PC-9 (cell line): ENCODE results near the gene TSBP1. TPM values are rescaled to one million over a fixed set of nuclear protein-coding genes. Genes with fewer than 3 reads are reported as not detected.
"Not testable (repeated sequence)": the region's sequence is repeated elsewhere in the genome, so short reads cannot be mapped to it uniquely, and the experiment has no call there.

Source experiments
- BruUV-seq: library from RNA; stranded (reverse); fragments of 400-500 nt; replicated peaks from 2 replicates; lab custom pipeline; 2021; lab: Mats Ljungman, UMichigan
- CTCF ChIA-PET: fragments of 300-600 bp; sonication (Branson Sonifier 250); formaldehyde crosslinking; loops from one replicate; lab custom pipeline; 2022; ENCODE audit warnings: antibody characterized with exemption; lab: Charles Lee
- POLR2A ChIA-PET: fragments of 300-600 bp; sonication (Branson Sonifier 250); formaldehyde crosslinking; loops from one replicate; lab custom pipeline; 2022; ENCODE audit warnings: antibody characterized with exemption; ENCODE audit not compliant: unreplicated experiment; lab: Charles Lee
- DNase-seq, 2 experiments: peaks; one replicate each; pipeline versions ENCODE4 v3.0.0 to v3.0.0-alpha.2; 2015 to 2022; ENCODE audit warnings: mixed read lengths in 1 of 2
- H2AFZ ChIP-seq: fragments of 200-600 bp; sonication (generic); 2 replicates; pipeline ENCODE4 v1.8.1; 2017; ENCODE audit warnings: antibody characterized with exemption
- H3F3A ChIP-seq: fragments of 200-600 bp; sonication (generic); 2 replicates; pipeline ENCODE4 v1.8.1; 2017; ENCODE audit warnings: antibody characterized with exemption, mild to moderate bottlenecking, low read depth; ENCODE audit not compliant: insufficient read depth
- H3K27ac ChIP-seq: fragments of 200-600 bp; sonication (generic); 2 replicates; pipeline ENCODE4 v1.6.1; 2016; ENCODE audit warnings: mixed run types
- H3K27me3 ChIP-seq: fragments of 200-600 bp; sonication (generic); 2 replicates; pipeline ENCODE4 v1.6.1; 2016; ENCODE audit warnings: low read depth, mixed run types; ENCODE audit not compliant: insufficient read depth
- H3K36me3 ChIP-seq: fragments of 200-600 bp; sonication (generic); 2 replicates; pipeline ENCODE4 v1.6.1; 2016; ENCODE audit warnings: low read depth, mixed run types
- H3K4me1 ChIP-seq: fragments of 200-600 bp; sonication (generic); replicated peaks from 2 replicates; pipeline ENCODE4 v1.6.1; 2016; ENCODE audit warnings: mixed run types; ENCODE audit not compliant: insufficient read depth
- H3K4me2 ChIP-seq: fragments of 200-600 bp; sonication (generic); 2 replicates; pipeline ENCODE4 v1.6.1; 2017; ENCODE audit warnings: mixed run types
- H3K4me3 ChIP-seq: fragments of 200-600 bp; sonication (generic); 2 replicates; pipeline ENCODE4 v1.6.1; 2016; ENCODE audit warnings: mixed run types
- H3K79me2 ChIP-seq: fragments of 200-600 bp; sonication (generic); 2 replicates; pipeline ENCODE4 v1.6.1; 2017; ENCODE audit warnings: low read depth, mixed run types
- H3K9me2 ChIP-seq: fragments of 200-600 bp; sonication (generic); 2 replicates; pipeline ENCODE4 v1.8.1; 2017; ENCODE audit warnings: mild to moderate bottlenecking; ENCODE audit not compliant: insufficient read depth
- H3K9me3 ChIP-seq: fragments of 200-600 bp; sonication (generic); 2 replicates; pipeline ENCODE4 v1.8.1; 2016; ENCODE audit warnings: low read depth; ENCODE audit not compliant: insufficient read depth
- H4K20me1 ChIP-seq: fragments of 200-600 bp; sonication (generic); 2 replicates; pipeline ENCODE4 v1.8.1; 2017; ENCODE audit not compliant: insufficient read depth
- CTCF ChIP-seq: fragments of 200-600 bp; sonication (generic); conservative IDR thresholded peaks from 2 replicates; pipeline ENCODE4 v1.6.1; 2017; ENCODE audit warnings: mixed run types, antibody characterized with exemption, mild to moderate bottlenecking, moderate library complexity
- EZH2 ChIP-seq: fragments of 200-600 bp; sonication (generic); IDR thresholded peaks from 2 replicates; pipeline ENCODE4 v1.8.0; 2017; ENCODE audit warnings: antibody characterized with exemption, low read depth
- intact Hi-C: fragments of 100-400 bp; cut with micrococcal nuclease; formaldehyde crosslinking; loops from one replicate; pipeline ENCODE4 v1.10.0; 2022; ENCODE audit not compliant: unreplicated experiment
- total RNA-seq: library from RNA; stranded (reverse); gene quantifications from 2 replicates; pipeline ENCODE4 v1.2.3, GENCODE V29; 2021

TSBP1 gene
- total RNA-seq, 1 experiment from 2014 or later: not detected

- Histone ChIP-seq H3K4me3 (no peak overlapping the region), H4K20me1 (no peaks in the 10 kb centered on the region), H3K9me2 (no peaks in the 10 kb centered on the region), H2AFZ (no peak overlapping the region), H3K79me2 (no peaks in the 10 kb centered on the region), H3K27me3 (peaks cover 33% of the 10 kb centered on the region; the same call in 1 of the 2 replicates), H3F3A (no peaks in the 10 kb centered on the region), H3K4me2 (no peak overlapping the region), H3K9me3 (no peaks in the 10 kb centered on the region), H3K4me1 (no peaks in the 10 kb centered on the region), H3K27ac (no peak overlapping the region), H3K36me3 (no peaks in the 10 kb centered on the region)
- TF ChIP-seq EZH2 (no peak), CTCF (no peak)
- POLR2A ChIA-PET: no interaction called here
- intact Hi-C loops: no loop called here
- DNase-seq: no peak
- CTCF ChIA-PET: no interaction called here
- BruUV-seq: no TSS peak
Observed at GRCh38 chr6:32290886-32291450, 80.7 kb downstream of the TSBP1 start.

GRCh38 chr6:32288426-32288825 lies 83.3 kb downstream of the TSBP1 start:
- intact Hi-C loops: no loop called here
- Histone ChIP-seq H3K4me3 (no peak overlapping the region), H3K4me1 (no peaks in the 10 kb centered on the region), H3F3A (no peaks in the 10 kb centered on the region), H3K9me3 (no peaks in the 10 kb centered on the region), H3K36me3 (no peaks in the 10 kb centered on the region), H4K20me1 (no peaks in the 10 kb centered on the region), H3K79me2 (no peaks in the 10 kb centered on the region), H3K27me3 (peaks cover 33% of the 10 kb centered on the region; the same call in 1 of the 2 replicates), H3K9me2 (no peaks in the 10 kb centered on the region), H3K4me2 (no peak overlapping the region), H3K27ac (no peak overlapping the region), H2AFZ (no peak overlapping the region)
- CTCF ChIA-PET: no interaction called here
- DNase-seq: no peak
- BruUV-seq: no TSS peak
- TF ChIP-seq EZH2 (no peak), CTCF (no peak)
- POLR2A ChIA-PET: no interaction called here

GRCh38 chr6:32273801-32274577 lies 97.7 kb downstream of the TSBP1 start:
- DNase-seq, H3K36me3 ChIP-seq, H3K4me1 ChIP-seq, H3K27ac ChIP-seq, H2AFZ ChIP-seq, H3K4me2 ChIP-seq, intact Hi-C loops, BruUV-seq, H3K9me2 ChIP-seq, H3F3A ChIP-seq, POLR2A ChIA-PET, CTCF ChIA-PET, H4K20me1 ChIP-seq, H3K79me2 ChIP-seq, H3K4me3 ChIP-seq, H3K9me3 ChIP-seq: not testable (repeated sequence)
- peaks cover 47% of the 10 kb centered on the region; the same call in 1 of the 2 replicates for H3K27me3 ChIP-seq
